Stomach (tissue), 4 donors: Measurements from ENCODE around the gene SHOX.

Experiments used
- CTCF ChIP-seq, 7 experiments: fragments of 450-650 bp in 4 of 7; fragments of 200-600 bp in 3 of 7; sonication (generic) in 3 of 7; IDR thresholded peaks; one replicate each; pipeline ENCODE4 v1.5.1; 2016 to 2019; ENCODE audit warnings: antibody characterized with exemption in 7 of 7, control low read depth in 2 of 7, mild to moderate bottlenecking in 1 of 7
- POLR2A ChIP-seq, 4 donors: fragments of 450-650 bp; IDR thresholded peaks; one replicate each; pipeline ENCODE4 v1.6.1; 2016; ENCODE audit warnings: antibody characterized with exemption in 4 of 4, control low read depth in 2 of 4, mild to moderate bottlenecking in 1 of 4, moderate library complexity in 1 of 4

- TF ChIP-seq POLR2A (IDR thresholded peaks at IDR 0.05), result no peak
- TF ChIP-seq CTCF (IDR thresholded peaks at IDR 0.05), result no peak
Measured at GRCh38 chrX:627995-628394, 2.6 kb upstream of the SHOX start.
